Lower leg skin (tissue), 4 donors: ENCODE data around the gene MTMR10. TPM values are rescaled to one million over a fixed set of nuclear protein-coding genes. Genes with fewer than 3 reads are reported as not detected.

Experiments used
- DNase-seq, 2 donors: peaks; one replicate each; pipeline ENCODE4 v3.0.0-alpha.2; 2019; ENCODE audit warnings: low spot score in 2 of 2
- H3K4me3 ChIP-seq: fragments of 200-600 bp; sonication (generic); 2 replicates; pipeline ENCODE4 v1.5.1; 2017; ENCODE audit warnings: mild to moderate bottlenecking, low read depth; ENCODE audit not compliant: poor library complexity, severe bottlenecking
- CTCF ChIP-seq, 3 donors: fragments of 450-650 bp; IDR thresholded peaks; one replicate each; pipeline ENCODE4 v1.5.1; 2016; ENCODE audit warnings: antibody characterized with exemption in 3 of 3, mild to moderate bottlenecking in 3 of 3, moderate library complexity in 2 of 3
- POLR2A ChIP-seq, 2 donors: fragments of 450-650 bp; IDR thresholded peaks; one replicate each; pipeline ENCODE4 v1.6.1; 2016 to 2017; ENCODE audit warnings: antibody characterized with exemption in 2 of 2, mild to moderate bottlenecking in 1 of 2, moderate library complexity in 1 of 2
- WGBS, 2 donors: methylation state at CpG; one replicate each; pipeline ENCODE4 v1.1.5; 2018; 5-methylcytosine and 5-hydroxymethylcytosine counted together
- intact Hi-C: fragments of 100-400 bp; cut with DNase I; formaldehyde crosslinking; loops from one replicate; pipeline ENCODE4 v1.15.0; 2023; ENCODE audit warnings: low total_unique reads
- total RNA-seq, 4 donors: library from RNA; depleted of rRNA; stranded (reverse); fragments of >200 nt; gene quantifications; one replicate each; pipeline ENCODE4 v1.1.0, GENCODE V29; 2016

MTMR10 gene
- total RNA-seq, 4 donors from 2014 or later, result 22.5 to 34.7 (median 31.2) TPM

- intact Hi-C loops, result no loop called here
- H3K4me3 ChIP-seq, result no peak overlapping the region
- no peak for DNase-seq
- TF ChIP-seq POLR2A (IDR thresholded peaks at IDR 0.05) (no peak), CTCF (IDR thresholded peaks at IDR 0.05) (no peak)
- WGBS, 2 donors, result 88 to 91% methylated on average over 5 of the region's 5 CpGs
Observed at GRCh38 chr15:30979457-30979856, 12.0 kb downstream of the MTMR10 start.

- intact Hi-C loops, result no loop called here
- H3K4me3 ChIP-seq, result no peak overlapping the region
- TF ChIP-seq CTCF (IDR thresholded peaks at IDR 0.05), result no peak
- TF ChIP-seq POLR2A (IDR thresholded peaks at IDR 0.05), result no peak
- DNase-seq, result no peak
Observed at GRCh38 chr15:30978328-30978727, 13.1 kb downstream of the MTMR10 start.

- H3K4me3 ChIP-seq, result no peak overlapping the region
- no peak for DNase-seq
- TF ChIP-seq POLR2A (IDR thresholded peaks at IDR 0.05), result no peak
- no peak for TF ChIP-seq CTCF (IDR thresholded peaks at IDR 0.05)
- intact Hi-C loops, result no loop called here
- 80 to 86% methylated on average over 5 of the region's 5 CpGs for WGBS, 2 donors
Observed at GRCh38 chr15:30974112-30974511, 17.3 kb downstream of the MTMR10 start.

- WGBS, 2 donors, result 91% methylated on average over 4 of the region's 4 CpGs
- TF ChIP-seq CTCF (IDR thresholded peaks at IDR 0.05), result no peak
- TF ChIP-seq POLR2A (IDR thresholded peaks at IDR 0.05), result no peak
Observed at GRCh38 chr15:30973379-30973778, 18.0 kb downstream of the MTMR10 start.

GRCh38 chr15:30969724-30970123 is 21.7 kb downstream of the MTMR10 start:
- 65 to 66% methylated on average over 2 of the region's 2 CpGs for WGBS, 2 donors
- H3K4me3 ChIP-seq, result no peak overlapping the region
- intact Hi-C loops, result no loop called here
- TF ChIP-seq CTCF (IDR thresholded peaks at IDR 0.05) (no peak), POLR2A (IDR thresholded peaks at IDR 0.05) (no peak)
- no peak for DNase-seq

More at GRCh38 chr15:30973379-30973778, 18.0 kb downstream of the MTMR10 start:
- intact Hi-C loops, result no loop called here
- no peak for DNase-seq
- no peak overlapping the region for H3K4me3 ChIP-seq

GRCh38 chr15:30963681-30964080 is 27.7 kb downstream of the MTMR10 start:
- DNase-seq, result no peak
- 70 to 73% methylated on average over 3 of the region's 3 CpGs for WGBS, 2 donors
- H3K4me3 ChIP-seq, result no peak overlapping the region
- intact Hi-C loops, result no loop called here
- no peak for TF ChIP-seq POLR2A (IDR thresholded peaks at IDR 0.05)
- no peak for TF ChIP-seq CTCF (IDR thresholded peaks at IDR 0.05)
